HepG2 (cell line): ENCODE measurements around the gene PXYLP1. TPM values are rescaled to one million over a fixed set of nuclear protein-coding genes. Genes with fewer than 3 reads are reported as not detected.
A peak's percentile ranks its signal among the peaks of the same experiment; 100 is the strongest.

ENCODE experiments used
- ATAC-seq: fragments of 200-7000 bp; cut with Tn5 transposase; 3 replicates; pipeline ENCODE4 v1.9.1; 2020; ENCODE audit warnings: mild to moderate bottlenecking, moderate library complexity
- BruUV-seq: library from RNA; stranded (reverse); fragments of 400-500 nt; replicated peaks from 2 replicates; lab custom pipeline; 2021; lab: Mats Ljungman, UMichigan
- CTCF ChIA-PET: fragments of 300-600 bp; formaldehyde crosslinking; extraction: SDS; loops from one replicate; lab custom pipeline; 2021; ENCODE audit warnings: low total read pairs, inconsistent platforms, low intra/inter-chr PET ratio; lab: Yijun Ruan, JAX
- POLR2A ChIA-PET: fragments of 350-600 bp; sonication (Branson Sonifier 250); formaldehyde crosslinking; loops from one replicate; lab custom pipeline; 2020; ENCODE audit warnings: antibody characterized with exemption, inconsistent platforms; lab: Yijun Ruan, JAX
- DNase-seq: peaks from one replicate; pipeline ENCODE4 v3.0.0-alpha.2; 2015; ENCODE audit warnings: low spot score
- FAIRE-seq: peaks from 3 replicates; lab custom pipeline; 2011; peaks lifted over from hg19 to GRCh38; lab: Jason Lieb, UNC
- H2AFZ ChIP-seq: one replicate; pipeline ENCODE4 v1.6.1; 2011; ENCODE audit warnings: low read length, inconsistent platforms
- H3K27ac ChIP-seq: fragments of 300-600 bp; 3 replicates; pipeline ENCODE4 v1.8.0; 2011; ENCODE audit warnings: mixed run types, mild to moderate bottlenecking, mixed read lengths, low read length, inconsistent platforms; ENCODE audit not compliant: insufficient read depth; ENCODE audit errors: extremely low read length
- H3K27me3 ChIP-seq, 2 experiments: fragments of 200-600 bp in 1 of 2; 2 replicates in 1 of 2; 3 replicates in 1 of 2; pipeline versions ENCODE4 v1.6.0 to v1.8.0; 2011; ENCODE audit warnings: low read length in 2 of 2, mild to moderate bottlenecking in 2 of 2, moderate library complexity in 2 of 2, inconsistent platforms in 1 of 2; ENCODE audit not compliant: insufficient read depth in 2 of 2, control insufficient read depth in 1 of 2
- H3K36me3 ChIP-seq, 2 experiments: fragments of 200-600 bp in 1 of 2; replicated peaks in 1 of 2; 2 replicates in 1 of 2; 3 replicates in 1 of 2; pipeline versions ENCODE4 v1.5.1 to v1.8.0; 2011; ENCODE audit warnings: low read length in 2 of 2, inconsistent platforms in 1 of 2; ENCODE audit not compliant: insufficient read depth in 2 of 2, control insufficient read depth in 1 of 2
- H3K4me1 ChIP-seq: 2 replicates; pipeline ENCODE4 v1.5.1; 2012; ENCODE audit warnings: low read length, inconsistent platforms; ENCODE audit not compliant: insufficient read depth
- H3K4me2 ChIP-seq: 2 replicates; pipeline ENCODE4 v1.6.0; 2011; ENCODE audit warnings: low read depth, low read length, inconsistent platforms
- H3K4me3 ChIP-seq, 3 experiments: fragments of 200-600 bp in 1 of 3; sonication (generic), shearing (Covaris generic) in 1 of 3; replicated peaks in 1 of 3; 2 replicates each; pipeline ENCODE4 v1.5.1; 2011 to 2016; ENCODE audit warnings: low read length in 3 of 3, inconsistent platforms in 2 of 3, low read depth in 2 of 3, mild to moderate bottlenecking in 2 of 3, control low read depth in 1 of 3, mixed read lengths in 1 of 3; ENCODE audit not compliant: insufficient read depth in 1 of 3
- H3K79me2 ChIP-seq: one replicate; pipeline ENCODE4 v1.6.1; 2011; ENCODE audit warnings: low read length, inconsistent platforms; ENCODE audit not compliant: insufficient read depth
- H3K9ac ChIP-seq: 2 replicates; pipeline ENCODE4 v1.6.0; 2011; ENCODE audit warnings: mild to moderate bottlenecking, low read depth, low read length, inconsistent platforms; ENCODE audit not compliant: insufficient read depth
- H3K9me3 ChIP-seq: 2 replicates; pipeline ENCODE4 v1.5.1; 2012; ENCODE audit warnings: mild to moderate bottlenecking, low read length
- H4K20me1 ChIP-seq: 2 replicates; pipeline ENCODE4 v1.6.0; 2011; ENCODE audit warnings: inconsistent platforms, mild to moderate bottlenecking, low read length, moderate library complexity; ENCODE audit not compliant: insufficient read depth
- EP300 ChIP-seq, 3 experiments: sonication (generic) in 1 of 3; formaldehyde crosslinking in 1 of 3; IDR thresholded peaks; 2 replicates each; pipeline versions ENCODE4 v1.5.1 to v1.6.1; 2011 to 2020; ENCODE audit warnings: low read depth in 2 of 3, low read length in 2 of 3, borderline replicate concordance in 1 of 3, improper control_type of control experiment in 1 of 3, mild to moderate bottlenecking in 1 of 3, missing genetic modification reagents in 1 of 3, moderate library complexity in 1 of 3
- GATAD1 ChIP-seq: IDR thresholded peaks from 2 replicates; pipeline ENCODE4 v1.6.1; 2016; ENCODE audit warnings: missing genetic modification reagents, missing compliant biosample characterization
- GLI4 ChIP-seq: sonication (generic); formaldehyde crosslinking; IDR thresholded peaks from 2 replicates; pipeline ENCODE4 v1.5.1; 2020; ENCODE audit warnings: missing genetic modification reagents, mild to moderate bottlenecking, moderate library complexity, borderline replicate concordance
- ISX ChIP-seq: sonication (generic); formaldehyde crosslinking; conservative IDR thresholded peaks from 2 replicates; pipeline ENCODE4 v1.5.0; 2020; ENCODE audit warnings: missing genetic modification reagents
- PAX8 ChIP-seq: sonication (generic); formaldehyde crosslinking; IDR thresholded peaks from 2 replicates; pipeline ENCODE4 v1.8.0; 2022; ENCODE audit warnings: mild to moderate bottlenecking, missing genetic modification reagents, borderline replicate concordance
- TBX3 ChIP-seq: fragments of 450-650 bp; IDR thresholded peaks from 2 replicates; pipeline ENCODE4 v1.6.1; 2017; ENCODE audit warnings: antibody characterized with exemption, mild to moderate bottlenecking, inconsistent platforms, borderline replicate concordance
- ZBTB1 ChIP-seq: sonication (generic); formaldehyde crosslinking; IDR thresholded peaks from 2 replicates; pipeline ENCODE4 v1.4.0; 2020; ENCODE audit warnings: missing genetic modification reagents, borderline replicate concordance
- ZFP41 ChIP-seq: sonication (generic); formaldehyde crosslinking; IDR thresholded peaks from 2 replicates; pipeline ENCODE4 v1.4.0; 2020; ENCODE audit warnings: mild to moderate bottlenecking, missing genetic modification reagents, borderline replicate concordance
- ZKSCAN8 ChIP-seq: IDR thresholded peaks from 2 replicates; pipeline ENCODE4 v1.6.1; 2016; ENCODE audit warnings: borderline replicate concordance, missing genetic modification reagents, missing compliant biosample characterization
- ZNF264 ChIP-seq: sonication (generic); formaldehyde crosslinking; IDR thresholded peaks from 2 replicates; pipeline ENCODE4 v1.4.0; 2020; ENCODE audit warnings: missing genetic modification reagents
- ZNF383 ChIP-seq: sonication (generic); formaldehyde crosslinking; IDR thresholded peaks from 2 replicates; pipeline ENCODE4 v1.4.0; 2020; ENCODE audit warnings: missing genetic modification reagents, mild to moderate bottlenecking, borderline replicate concordance
- ZNF567 ChIP-seq: sonication (generic); formaldehyde crosslinking; IDR thresholded peaks from 2 replicates; pipeline ENCODE4 v1.8.1; 2023; ENCODE audit warnings: mild to moderate bottlenecking, missing genetic modification reagents, borderline replicate concordance
- ZNF605 ChIP-seq: sonication (generic); formaldehyde crosslinking; IDR thresholded peaks from 2 replicates; pipeline ENCODE4 v1.8.0; 2022; ENCODE audit warnings: mild to moderate bottlenecking, missing genetic modification reagents
- whole genome bisulfite sequencing: methylation state at CpG from one replicate; pipeline ENCODE4 v1.1.6; 2017; ENCODE audit warnings: low lambda C conversion rate; 5-methylcytosine and 5-hydroxymethylcytosine counted together
- in situ Hi-C: cut with HindIII; loops from 2 replicates; pipeline ENCODE4 v1.10.0; 2017; ENCODE audit warnings: low pct_unique_long_range_greater_than_20kb; ENCODE audit not compliant: extremely low pct_ligation_motif_present
- intact Hi-C: fragments of 100-400 bp; cut with micrococcal nuclease; formaldehyde crosslinking; loops from one replicate; pipeline ENCODE4 v1.10.0; 2022; ENCODE audit not compliant: unreplicated experiment
- polyA plus RNA-seq, 8 experiments: library from polyadenylated mRNA; depleted of rRNA in 3 of 8; stranded (reverse) in 7 of 8; unstranded in 1 of 8; fragments of >200 nt; fragmentation: Illumina TruSeq in 4 of 8; extraction: Trizol in 4 of 8; gene quantifications; 2 replicates each; pipeline versions ENCODE4 v1.2.1 to v1.2.3, GENCODE V29; 2011 to 2016; ENCODE audit warnings: low read depth in 4 of 8, missing spikeins in 1 of 8, mixed read lengths in 1 of 8; ENCODE audit not compliant: insufficient read depth in 1 of 8
- total RNA-seq, 5 experiments: library from RNA; depleted of rRNA; stranded (reverse); fragments of >200 nt; fragmentation: Illumina TruSeq; extraction: Trizol; gene quantifications; 2 replicates each; pipeline ENCODE4 v1.2.3, GENCODE V29; 2016; ENCODE audit warnings: low read depth in 1 of 5
- TF ChIP-seq, protein P1 (sequence below): sonication (generic); formaldehyde crosslinking; IDR thresholded peaks from 2 replicates; pipeline ENCODE4 v1.5.1; 2020; ENCODE audit warnings: mild to moderate bottlenecking, missing genetic modification reagents, borderline replicate concordance

PXYLP1 gene
- total and polyA plus RNA-seq, 2 of the 13 experiments (the other 11 are each of a cell fraction or from before 2014, with no cell fraction given): 4.9 to 8.1 TPM

DNA sequence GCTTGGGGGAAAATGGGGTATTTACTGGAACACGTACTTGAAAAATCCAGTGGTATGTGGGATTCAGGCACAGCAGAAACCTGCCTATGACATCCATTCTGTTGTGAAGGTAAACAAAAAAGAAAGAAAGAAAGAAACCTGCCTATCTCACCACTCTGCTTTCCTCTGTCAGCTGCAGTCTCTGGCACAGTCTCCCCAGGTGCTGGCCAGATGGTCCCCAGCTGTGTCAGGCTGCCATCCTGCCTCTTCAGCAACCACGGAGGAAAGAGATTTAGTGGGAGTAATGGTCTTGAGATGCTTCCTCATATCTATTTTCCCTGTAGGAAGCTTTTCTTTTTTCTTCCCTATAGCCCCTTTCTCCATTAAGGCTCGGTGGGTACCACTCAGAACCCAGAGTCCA lies 2.5 kb upstream of the PXYLP1 start:
- BruUV-seq: no TSS peak
- Histone ChIP-seq H3K4me3 (no peak overlapping the region), H3K27ac (no peak overlapping the region), H3K36me3 (no peaks in the 10 kb centered on the region), H4K20me1 (no peaks in the 10 kb centered on the region), H2AFZ (no peak overlapping the region), H3K4me2 (peak overlapping the region; percentile 21), H3K9me3 (no peaks in the 10 kb centered on the region), H3K9ac (no peak overlapping the region), H3K4me1 (peaks cover 47% of the 10 kb centered on the region), H3K79me2 (no peaks in the 10 kb centered on the region), H3K27me3 (peaks cover 0 to 11% of the 10 kb centered on the region in 2 experiments; a peak in 1 of 5 replicates)
- DNase-seq: no peak
- FAIRE-seq: no peak
- POLR2A ChIA-PET: no interaction called here
- intact Hi-C loops (no loop called here), in situ Hi-C loops (no loop called here)
- CTCF ChIA-PET: no interaction called here
- 20% methylated on average over 3 of the region's 3 CpGs for WGBS
- TF ChIP-seq ZKSCAN8 (CRISPR knock-in tag) (no peak), ISX (no peak), ZNF383 (CRISPR knock-in tag) (no peak), ZNF567 (CRISPR knock-in tag) (no peak), ZNF605 (CRISPR knock-in tag) (no peak), PAX8 (CRISPR knock-in tag) (no peak), ZNF264 (CRISPR knock-in tag) (no peak), ZFP41 (CRISPR knock-in tag) (no peak), GLI4 (CRISPR knock-in tag) (no peak), EP300 (IDR thresholded peaks at IDR 0.05; ENCODE audit: low read depth in 2 of 2, low read length in 2 of 2) (no peak), EP300 (CRISPR knock-in tag; IDR thresholded peaks at IDR 0.05; ENCODE audit: borderline replicate concordance) (no peak), ZBTB1 (CRISPR knock-in tag) (no peak), TBX3 (no peak), GATAD1 (CRISPR knock-in tag) (no peak)
- TF ChIP-seq, protein P1, sequence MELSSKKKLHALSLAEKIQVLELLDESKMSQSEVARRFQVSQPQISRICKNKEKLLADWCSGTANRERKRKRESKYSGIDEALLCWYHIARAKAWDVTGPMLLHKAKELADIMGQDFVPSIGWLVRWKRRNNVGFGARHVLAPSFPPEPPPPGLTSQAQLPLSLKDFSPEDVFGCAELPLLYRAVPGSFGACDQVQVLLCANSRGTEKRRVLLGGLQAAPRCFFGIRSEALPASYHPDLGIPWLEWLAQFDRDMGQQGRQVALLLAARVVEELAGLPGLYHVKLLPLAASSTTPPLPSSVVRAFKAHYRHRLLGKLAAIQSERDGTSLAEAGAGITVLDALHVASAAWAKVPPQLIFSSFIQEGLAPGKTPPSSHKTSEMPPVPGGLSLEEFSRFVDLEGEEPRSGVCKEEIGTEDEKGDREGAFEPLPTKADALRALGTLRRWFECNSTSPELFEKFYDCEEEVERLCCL: no peak
- no peak for ATAC-seq
